ENCODE results near the gene TTC3. TPM values are rescaled to one million over a fixed set of nuclear protein-coding genes. Genes with fewer than 3 reads are reported as not detected.
"Not testable (repeated sequence)": the region's sequence is repeated elsewhere in the genome, so short reads cannot be mapped to it uniquely, and the experiment has no call there.

The TTC3 gene
- total RNA-seq, 2 donors from 2014 or later, result 184 to 273 TPM

GRCh38 chr21:37139902-37140301 is 66.8 kb downstream of the TTC3 start:
- H3K27ac Mint-ChIP-seq, result peak overlapping the region; percentile 88
- H3K9me3 Mint-ChIP-seq, result peaks cover 18% of the 10 kb centered on the region
- no peak overlapping the region for H3K4me3 ChIP-seq (ENCODE audit: low read length)
- DNase-seq, result peak; percentile 62
- no peaks in the 10 kb centered on the region for H3K27me3 Mint-ChIP-seq (ENCODE audit: insufficient read depth)
- no peak overlapping the region for H3K4me3 Mint-ChIP-seq
- H3K36me3 ChIP-seq (ENCODE audit: control insufficient read depth, insufficient read depth, low read length), result peaks cover 63% of the 10 kb centered on the region
- H3K27ac ChIP-seq (ENCODE audit: low read depth, low read length), result peak overlapping the region; percentile 50
- 0 to 39% methylated on average over 1 to 3 of the region's 4 CpGs for WGBS, 2 experiments (ENCODE audit: insufficient coverage in 1 of 2, insufficient read length in 1 of 2)
- H3K4me1 Mint-ChIP-seq, result peaks cover 36% of the 10 kb centered on the region
- H3K27me3 ChIP-seq (ENCODE audit: control insufficient read depth, insufficient read depth, low read length, poor library complexity, severe bottlenecking), result no peaks in the 10 kb centered on the region
- TF ChIP-seq CTCF (conservative IDR thresholded peaks at IDR 0.05), result no peak
- peaks cover 29% of the 10 kb centered on the region for H3K9me3 ChIP-seq (ENCODE audit: control insufficient read depth, low read length)
- H3K4me1 ChIP-seq (ENCODE audit: control insufficient read depth, insufficient read depth, low read length), result peaks cover 11% of the 10 kb centered on the region
- H3K36me3 Mint-ChIP-seq (ENCODE audit: low read depth), result peaks cover 66% of the 10 kb centered on the region
- H3K9ac ChIP-seq (ENCODE audit: extremely low read depth, low read length, poor library complexity, severe bottlenecking), result peak overlapping the region; percentile 34

GRCh38 chr21:37143392-37143791 is 70.3 kb downstream of the TTC3 start:
- 90% methylated on average over 2 of the region's 5 CpGs; no CpG with 5 or more reads in 1 of the 2 experiments for WGBS, 2 experiments (ENCODE audit: insufficient coverage in 1 of 2, insufficient read length in 1 of 2)
- H3K9ac ChIP-seq (ENCODE audit: extremely low read depth, low read length, poor library complexity, severe bottlenecking); H3K27me3 Mint-ChIP-seq (ENCODE audit: insufficient read depth); H3K9me3 ChIP-seq (ENCODE audit: control insufficient read depth, low read length); H3K27ac Mint-ChIP-seq; H3K27me3 ChIP-seq (ENCODE audit: control insufficient read depth, insufficient read depth, low read length, poor library complexity, severe bottlenecking); H3K9me3 Mint-ChIP-seq; DNase-seq; H3K27ac ChIP-seq (ENCODE audit: low read depth, low read length); H3K4me3 Mint-ChIP-seq; H3K4me3 ChIP-seq (ENCODE audit: low read length): not testable (repeated sequence)
- Histone ChIP-seq H3K4me1 (ENCODE audit: control insufficient read depth, insufficient read depth, low read length) (peaks cover 18% of the 10 kb centered on the region), H3K36me3 (ENCODE audit: control insufficient read depth, insufficient read depth, low read length) (peaks cover 63% of the 10 kb centered on the region)
- peaks cover 66% of the 10 kb centered on the region for H3K36me3 Mint-ChIP-seq (ENCODE audit: low read depth)
- peaks cover 54% of the 10 kb centered on the region for H3K4me1 Mint-ChIP-seq

- Mint-ChIP-seq H3K27ac (peak overlapping the region; percentile 49), H3K9me3 (peaks cover 4% of the 10 kb centered on the region), H3K4me1 (peaks cover 36% of the 10 kb centered on the region), H3K4me3 (no peak overlapping the region), H3K27me3 (ENCODE audit: insufficient read depth) (no peaks in the 10 kb centered on the region), H3K36me3 (ENCODE audit: low read depth) (peaks cover 76% of the 10 kb centered on the region)
- no peaks in the 10 kb centered on the region for H3K27me3 ChIP-seq (ENCODE audit: control insufficient read depth, insufficient read depth, low read length, poor library complexity, severe bottlenecking)
- peaks cover 12% of the 10 kb centered on the region for H3K4me1 ChIP-seq (ENCODE audit: control insufficient read depth, insufficient read depth, low read length)
- peaks cover 75% of the 10 kb centered on the region for H3K36me3 ChIP-seq (ENCODE audit: control insufficient read depth, insufficient read depth, low read length)
- H3K9ac ChIP-seq (ENCODE audit: extremely low read depth, low read length, poor library complexity, severe bottlenecking), result no peak overlapping the region
- peak; percentile 87 for DNase-seq
- H3K27ac ChIP-seq (ENCODE audit: low read depth, low read length), result no peak overlapping the region
- no peaks in the 10 kb centered on the region for H3K9me3 ChIP-seq (ENCODE audit: control insufficient read depth, low read length)
- WGBS, 2 experiments (ENCODE audit: insufficient coverage in 1 of 2, insufficient read length in 1 of 2), result 36 to 80% methylated on average over 1 to 4 of the region's 4 CpGs
- no peak overlapping the region for H3K4me3 ChIP-seq (ENCODE audit: low read length)
- TF ChIP-seq CTCF (conservative IDR thresholded peaks at IDR 0.05), result peak; percentile 57
These were observed 72.6 kb downstream of the TTC3 start for GRCh38 chr21:37145635-37146111.
